Activated CD4-positive, CD25-positive, alpha-beta regulatory T cell treated with anti-CD3 and anti-CD28 coated beads, Interleukin-2, amount 50 U/mL, for 24 hours (primary cell): ENCODE measurements around the gene TRMT11.
A peak's percentile ranks its signal among the peaks of the same experiment; 100 is the strongest.
"Not testable (repeated sequence)": the region's sequence is repeated elsewhere in the genome, so short reads cannot be mapped to it uniquely, and the experiment has no call there.

Experiments
- ATAC-seq, 2 donors: fragments of 150-1000 bp; cut with Tn5 transposase; one replicate each; pipeline ENCODE4 v1.10.0; 2021; ENCODE audit warnings: mild to moderate bottlenecking in 1 of 2, moderate library complexity in 1 of 2

TRMT11 gene

GRCh38 chr6:125994670-125995488, 8.5 kb downstream of the TRMT11 start:
- ATAC-seq: no peak

DNA sequence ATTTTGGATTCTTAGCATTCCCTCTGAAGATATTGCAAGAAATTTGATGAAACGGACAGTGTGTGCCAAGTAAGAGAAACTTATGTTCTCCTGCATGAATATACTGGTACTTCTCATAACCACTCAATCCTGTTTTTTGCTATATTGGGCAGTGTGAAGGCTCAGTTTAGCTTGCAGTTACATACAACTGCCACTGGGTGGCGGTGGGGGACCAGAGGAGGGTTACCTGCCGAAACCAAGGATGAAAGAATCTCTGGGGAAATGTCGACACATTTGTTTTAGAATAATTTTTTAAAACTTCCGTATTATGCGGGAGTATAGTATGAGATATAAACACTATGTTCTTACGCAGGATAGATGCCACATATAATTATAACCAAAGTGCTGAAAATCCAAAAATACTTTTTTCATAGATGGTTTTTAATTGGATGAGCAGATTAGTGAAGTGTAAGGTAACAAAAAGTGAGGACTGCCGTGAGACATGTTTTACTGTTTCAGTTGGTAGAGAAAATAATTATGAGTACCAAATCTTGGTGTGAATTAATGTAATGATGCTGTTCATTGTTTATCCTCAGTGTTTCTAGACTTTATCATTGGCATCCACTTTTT, 9.7 kb downstream of the TRMT11 start:
- peak; percentile 82 to 88 for ATAC-seq

DNA sequence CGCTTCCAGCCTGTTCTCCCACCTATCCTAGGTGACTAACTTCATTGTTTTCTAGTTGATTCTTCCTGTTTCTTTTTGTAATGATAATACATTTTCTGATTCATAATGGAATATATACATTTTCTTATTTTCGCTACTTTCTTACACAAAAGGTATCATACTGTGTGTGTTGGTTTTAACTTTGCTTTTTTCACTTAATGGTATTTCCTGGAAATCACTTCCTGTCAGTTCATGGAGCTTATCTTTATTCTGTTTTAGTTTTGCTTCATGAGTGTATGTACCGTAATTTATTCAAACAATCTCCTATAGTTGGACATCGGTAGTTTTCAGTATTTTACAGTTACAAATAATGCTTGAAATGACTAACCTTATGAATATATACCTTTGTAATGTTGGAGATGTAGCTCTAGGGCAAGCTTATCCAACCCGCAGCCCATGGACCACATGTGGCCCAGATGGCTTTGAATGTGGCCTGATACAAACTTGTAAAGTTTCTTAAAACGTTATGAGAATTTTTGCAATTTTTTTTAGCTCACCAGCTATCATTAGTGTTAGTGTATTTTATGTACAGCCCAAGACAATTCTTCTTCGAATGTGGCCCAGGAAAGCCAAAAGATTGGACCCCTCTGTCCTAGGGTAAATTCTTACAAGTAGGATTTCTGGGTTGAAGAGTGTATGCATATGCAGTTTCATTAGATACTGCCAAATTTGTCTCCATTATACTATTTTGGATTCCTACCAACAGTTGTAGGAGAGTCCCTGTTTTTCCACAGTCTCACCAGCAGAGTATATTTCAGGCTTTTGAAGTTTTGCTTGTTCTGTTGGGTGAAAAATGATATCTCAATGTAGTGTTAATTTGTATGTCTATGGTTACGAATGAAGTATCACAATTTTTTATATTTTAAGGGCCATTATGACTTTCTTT, 16.7 kb downstream of the TRMT11 start:
- ATAC-seq: peak; percentile 38 to 41

DNA sequence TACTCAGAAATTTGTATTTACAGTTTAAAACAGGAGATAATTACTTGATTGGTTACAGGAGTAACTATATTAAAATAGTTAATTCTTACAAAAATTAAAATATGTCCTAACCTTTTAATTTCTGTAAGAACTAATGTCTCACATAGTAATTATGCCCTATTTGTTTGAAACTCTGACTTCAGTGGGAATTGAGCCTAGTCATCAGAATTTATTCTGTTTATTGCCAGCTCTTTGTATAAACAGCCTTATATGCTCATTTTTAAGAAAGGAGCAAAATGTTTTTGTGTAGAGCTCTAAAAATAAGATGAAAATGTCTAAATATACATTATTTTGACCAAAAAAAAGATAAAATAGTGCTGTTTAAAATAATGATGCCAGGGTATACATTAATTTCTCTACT, 21.5 kb downstream of the TRMT11 start:
- ATAC-seq: no peak

- ATAC-seq: no peak
These were observed 23.7 kb downstream of the TRMT11 start for GRCh38 chr6:126010040-126010439.

DNA sequence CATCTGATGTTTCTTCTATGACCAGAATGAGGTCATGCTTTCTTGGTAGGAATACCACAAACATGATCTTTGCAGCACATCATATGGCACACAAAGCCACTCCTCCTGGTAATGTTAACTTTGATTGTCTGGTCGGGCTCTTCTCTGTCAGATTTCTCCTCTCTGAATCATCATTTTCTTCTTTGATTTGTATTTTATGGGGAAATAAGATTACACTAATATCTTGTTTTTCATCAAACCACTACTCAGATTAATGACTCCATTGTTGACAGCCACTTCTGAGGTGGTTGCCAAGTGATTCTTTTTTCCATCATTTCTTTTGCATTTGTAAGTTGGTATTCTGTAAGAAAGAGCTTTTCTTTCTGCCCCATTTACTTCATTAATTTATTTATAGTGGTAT, 29.5 kb downstream of the TRMT11 start:
- no peak for ATAC-seq

- ATAC-seq: no peak
These were observed 30.3 kb downstream of the TRMT11 start for GRCh38 chr6:126016591-126016990.

- ATAC-seq: no peak
These were observed 31.3 kb downstream of the TRMT11 start for GRCh38 chr6:126017668-126018067.

DNA sequence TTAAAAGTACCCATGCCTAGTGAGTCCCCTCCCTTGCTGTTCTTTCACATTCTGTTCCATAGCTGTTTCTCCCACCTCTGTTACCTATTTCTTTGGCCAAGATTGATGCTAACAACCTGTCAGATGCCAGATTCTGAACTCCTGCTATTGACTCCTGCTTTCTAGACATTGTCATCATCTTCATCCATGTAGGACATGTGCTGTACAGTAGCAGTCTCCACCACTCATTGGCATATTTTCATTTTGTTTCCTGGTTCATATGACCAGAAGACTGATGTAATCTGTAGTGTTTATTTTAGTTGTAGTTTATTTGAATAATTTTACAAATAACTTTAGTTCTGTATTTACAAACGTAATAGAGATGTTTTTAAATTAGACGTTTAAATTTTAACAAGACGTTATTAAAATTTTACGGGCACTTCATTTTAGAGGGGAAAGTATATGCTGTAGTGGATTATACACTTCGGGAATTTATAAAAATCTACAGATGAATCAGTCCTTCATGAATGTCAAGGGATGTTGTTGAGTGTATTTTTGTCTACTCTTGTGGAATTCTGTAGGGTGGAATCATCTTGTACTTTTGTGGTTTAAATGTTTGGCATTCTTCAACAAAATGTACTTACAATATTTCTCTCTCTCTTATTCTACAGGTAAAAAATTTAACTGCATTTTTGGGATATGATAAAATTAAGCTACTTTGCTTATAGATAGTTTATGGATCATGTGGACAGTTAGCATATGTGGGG, 34.1 kb downstream of the TRMT11 start:
- ATAC-seq: no peak

DNA sequence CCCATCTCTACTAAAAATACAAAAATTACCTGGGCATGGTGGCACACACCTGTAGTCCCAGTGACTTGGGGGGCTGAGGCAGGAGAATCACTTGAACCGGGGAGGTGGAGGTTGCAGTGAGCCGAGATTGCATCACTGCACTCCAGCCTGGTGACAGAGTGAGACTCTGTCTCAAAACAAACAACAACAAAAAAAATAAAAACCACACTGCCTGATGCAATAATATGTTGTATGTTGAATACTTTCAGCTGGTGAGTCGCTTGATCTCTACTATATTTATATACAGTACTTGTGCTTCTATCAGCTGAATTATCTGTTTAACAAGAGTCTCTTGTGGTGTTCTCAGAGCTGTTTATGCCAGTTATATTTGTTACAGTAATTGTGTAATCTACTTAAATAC, 37.1 kb downstream of the TRMT11 start:
- ATAC-seq: not testable (repeated sequence)

DNA sequence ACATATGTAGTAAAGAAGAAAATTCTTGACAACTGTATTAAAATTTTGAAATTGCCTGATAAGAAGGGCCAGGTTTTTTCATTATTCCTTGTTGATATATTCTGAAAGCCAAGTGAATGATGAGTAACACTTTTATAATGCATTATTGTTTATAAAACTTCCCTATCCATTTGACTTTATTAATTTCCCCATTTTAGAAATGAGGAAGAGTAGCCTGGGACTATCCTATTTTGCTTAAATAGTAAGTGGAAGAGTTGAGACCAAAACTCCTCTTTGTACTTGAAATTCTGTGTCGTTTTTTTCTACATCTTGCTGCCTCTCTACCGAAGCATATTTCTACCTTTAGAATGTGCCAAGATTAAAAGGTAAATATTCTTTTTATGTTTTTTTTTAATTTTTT, 39.7 kb downstream of the TRMT11 start:
- no peak for ATAC-seq

GRCh38 chr6:126027601-126028000, 41.3 kb downstream of the TRMT11 start:
- ATAC-seq: no peak

GRCh38 chr6:126030045-126030444, 43.7 kb downstream of the TRMT11 start:
- no peak for ATAC-seq

GRCh38 chr6:126033696-126034095, 47.4 kb downstream of the TRMT11 start:
- no peak for ATAC-seq

DNA sequence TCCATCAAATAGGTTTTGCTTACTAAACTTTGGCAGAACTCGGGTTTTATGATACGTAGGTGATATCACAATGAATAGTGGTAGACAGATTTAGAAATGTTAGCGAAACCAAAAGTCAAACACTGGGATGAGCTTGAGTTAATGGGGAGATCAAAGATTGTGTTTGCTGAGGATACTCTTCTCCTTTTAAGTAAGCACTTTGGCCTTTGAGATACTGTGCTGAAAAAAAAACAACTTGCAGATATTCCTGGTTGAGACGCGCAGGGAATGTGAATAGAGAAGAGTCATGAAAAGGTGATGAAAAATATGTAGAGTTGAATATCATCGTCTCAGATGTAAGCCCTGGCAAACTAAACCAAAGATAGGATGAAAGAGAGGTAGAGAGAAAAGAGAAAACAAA, 48.3 kb downstream of the TRMT11 start:
- no peak for ATAC-seq

GRCh38 chr6:126035764-126036163, 49.4 kb downstream of the TRMT11 start:
- ATAC-seq: no peak

GRCh38 chr6:126038234-126038633, 51.9 kb downstream of the TRMT11 start:
- ATAC-seq: no peak

DNA sequence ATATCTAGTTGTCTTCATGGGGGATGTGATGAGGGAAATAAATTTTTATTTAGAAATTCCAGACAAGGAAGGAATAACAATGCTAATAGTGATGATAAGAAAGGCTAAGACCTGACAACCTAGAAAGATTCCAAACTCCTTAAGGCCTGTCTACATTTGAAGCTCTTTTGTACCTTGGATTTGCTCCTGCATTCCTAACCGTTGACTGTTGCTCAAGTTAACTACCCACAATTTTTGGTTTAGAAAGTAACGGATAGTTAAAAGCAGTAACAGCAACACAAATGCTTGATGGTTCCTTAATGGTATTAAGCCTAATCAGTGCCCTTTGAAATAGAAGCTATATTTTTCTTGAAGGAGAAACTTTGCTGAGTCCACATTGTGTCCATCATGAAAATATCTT, 52.9 kb downstream of the TRMT11 start:
- ATAC-seq: no peak

DNA sequence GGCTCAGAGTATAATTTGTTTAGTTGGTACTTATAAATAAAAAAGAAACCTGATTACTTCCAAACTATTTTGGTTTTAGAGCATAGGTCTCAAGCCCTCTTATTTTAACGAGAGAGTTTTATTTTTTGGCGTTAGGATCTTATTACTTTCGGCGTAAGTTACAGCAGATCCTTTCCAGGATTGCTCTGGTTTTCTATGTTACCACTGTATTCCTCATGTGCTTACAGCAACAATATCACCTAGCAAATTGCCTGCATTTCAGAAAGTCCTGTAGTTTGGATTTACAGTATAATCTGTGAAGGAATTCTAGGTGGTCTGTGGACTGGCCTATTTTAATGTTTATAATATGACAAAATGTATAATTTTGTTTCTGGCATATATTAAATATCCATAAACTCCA, 54.1 kb downstream of the TRMT11 start:
- ATAC-seq: no peak

- ATAC-seq: no peak
These were observed 54.5 kb downstream of the TRMT11 start for GRCh38 chr6:126040826-126041225.

- ATAC-seq: no peak
These were observed 55.2 kb downstream of the TRMT11 start for GRCh38 chr6:126041516-126041915.

DNA sequence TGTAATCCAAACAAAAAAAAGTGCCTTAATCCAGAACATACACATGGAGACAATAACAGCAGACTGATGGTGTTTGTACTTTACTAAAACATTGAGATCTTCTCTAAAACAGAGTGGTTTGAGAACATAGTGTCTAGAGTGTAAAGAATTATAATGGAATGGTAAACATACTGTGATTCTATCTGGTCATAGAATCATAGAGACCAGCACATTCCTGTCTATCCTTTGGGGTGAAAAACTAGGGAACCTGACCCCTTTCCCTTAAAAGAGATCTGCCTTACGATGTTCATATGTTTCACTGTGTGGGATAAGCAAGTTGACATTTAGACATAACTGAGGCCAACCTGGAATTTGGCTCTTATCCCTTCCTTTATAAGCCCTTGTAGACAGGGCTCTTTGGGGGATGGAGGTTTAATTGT, 55.7 kb downstream of the TRMT11 start:
- no peak for ATAC-seq

GRCh38 chr6:126047648-126048047, 61.3 kb downstream of the TRMT11 start:
- ATAC-seq: no peak
